KMS-11 (cell line): Measurements from ENCODE around the gene LPAR1.

Source experiments
- H2AFZ ChIP-seq: fragments of 200-600 bp; sonication (generic); 2 replicates; pipeline ENCODE4 v1.6.1; 2016; ENCODE audit warnings: antibody characterized with exemption, mixed run types, low read depth
- H3K27ac ChIP-seq: fragments of 200-600 bp; sonication (generic); 2 replicates; pipeline ENCODE4 v1.6.1; 2016; ENCODE audit warnings: mild to moderate bottlenecking, mixed run types
- H3K27me3 ChIP-seq: fragments of 200-600 bp; sonication (generic); 2 replicates; pipeline ENCODE4 v1.6.1; 2017; ENCODE audit warnings: mild to moderate bottlenecking, low read depth, mixed run types, moderate library complexity; ENCODE audit not compliant: insufficient read depth
- H3K36me3 ChIP-seq: fragments of 200-600 bp; sonication (generic); 2 replicates; pipeline ENCODE4 v1.6.1; 2017; ENCODE audit warnings: mild to moderate bottlenecking, mixed run types; ENCODE audit not compliant: insufficient read depth
- H3K4me1 ChIP-seq: fragments of 200-600 bp; sonication (generic); 2 replicates; pipeline ENCODE4 v1.6.1; 2016; ENCODE audit warnings: mild to moderate bottlenecking, low read depth, mixed run types; ENCODE audit not compliant: poor library complexity, severe bottlenecking
- H3K4me2 ChIP-seq: fragments of 200-600 bp; sonication (generic); 2 replicates; pipeline ENCODE4 v1.7.0; 2016; ENCODE audit warnings: mild to moderate bottlenecking, mixed run types
- H3K4me3 ChIP-seq: fragments of 200-600 bp; sonication (generic); IDR thresholded peaks from 2 replicates; pipeline ENCODE4 v1.6.1; 2017; ENCODE audit warnings: low read depth, low read length, mixed read lengths; ENCODE audit not compliant: insufficient read depth
- H3K79me2 ChIP-seq: fragments of 200-600 bp; sonication (generic); 2 replicates; pipeline ENCODE4 v1.6.1; 2016; ENCODE audit warnings: low read depth, mixed run types; ENCODE audit not compliant: insufficient read depth
- H3K9ac ChIP-seq: fragments of 200-600 bp; sonication (generic); 2 replicates; pipeline ENCODE4 v1.6.1; 2016; ENCODE audit warnings: mild to moderate bottlenecking, mixed run types
- H4K20me1 ChIP-seq: fragments of 200-600 bp; sonication (generic); 2 replicates; pipeline ENCODE4 v1.6.1; 2016; ENCODE audit warnings: mild to moderate bottlenecking, mixed run types; ENCODE audit not compliant: insufficient read depth
- TF ChIP-seq, protein P1 (sequence below): fragments of 200-600 bp; sonication (generic); conservative IDR thresholded peaks from 2 replicates; pipeline ENCODE4 v1.6.1; 2017; ENCODE audit warnings: low read depth, mild to moderate bottlenecking, antibody characterized with exemption, low read length, moderate library complexity, mixed read lengths

The LPAR1 gene

DNA sequence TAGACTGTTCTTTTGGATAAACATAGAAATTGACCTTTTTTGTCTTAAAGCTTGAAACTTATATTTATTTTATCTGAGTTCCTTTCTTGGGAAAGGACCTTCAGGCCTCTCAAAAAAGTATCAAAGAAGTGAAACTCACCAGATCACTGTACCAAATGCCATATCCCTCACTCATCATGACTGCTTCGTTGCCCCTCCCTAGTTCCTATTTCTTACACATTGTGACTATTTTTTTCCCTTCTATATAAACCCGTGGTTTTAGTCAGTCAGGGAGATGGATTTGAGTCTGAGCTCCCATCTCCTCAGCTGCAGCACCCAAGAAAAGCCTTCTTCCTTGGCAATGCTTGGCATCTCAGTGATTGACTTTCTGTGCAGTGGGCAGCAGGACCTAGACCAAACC, 129.4 kb downstream of the LPAR1 start:
- Histone ChIP-seq H4K20me1 (no peaks in the 10 kb centered on the region), H3K36me3 (no peaks in the 10 kb centered on the region), H2AFZ (no peak overlapping the region), H3K4me1 (no peaks in the 10 kb centered on the region), H3K27ac (no peak overlapping the region), H3K9ac (no peak overlapping the region), H3K4me2 (no peak overlapping the region), H3K4me3 (no peak overlapping the region), H3K79me2 (no peaks in the 10 kb centered on the region), H3K27me3 (no peaks in the 10 kb centered on the region)
- TF ChIP-seq, protein P1, sequence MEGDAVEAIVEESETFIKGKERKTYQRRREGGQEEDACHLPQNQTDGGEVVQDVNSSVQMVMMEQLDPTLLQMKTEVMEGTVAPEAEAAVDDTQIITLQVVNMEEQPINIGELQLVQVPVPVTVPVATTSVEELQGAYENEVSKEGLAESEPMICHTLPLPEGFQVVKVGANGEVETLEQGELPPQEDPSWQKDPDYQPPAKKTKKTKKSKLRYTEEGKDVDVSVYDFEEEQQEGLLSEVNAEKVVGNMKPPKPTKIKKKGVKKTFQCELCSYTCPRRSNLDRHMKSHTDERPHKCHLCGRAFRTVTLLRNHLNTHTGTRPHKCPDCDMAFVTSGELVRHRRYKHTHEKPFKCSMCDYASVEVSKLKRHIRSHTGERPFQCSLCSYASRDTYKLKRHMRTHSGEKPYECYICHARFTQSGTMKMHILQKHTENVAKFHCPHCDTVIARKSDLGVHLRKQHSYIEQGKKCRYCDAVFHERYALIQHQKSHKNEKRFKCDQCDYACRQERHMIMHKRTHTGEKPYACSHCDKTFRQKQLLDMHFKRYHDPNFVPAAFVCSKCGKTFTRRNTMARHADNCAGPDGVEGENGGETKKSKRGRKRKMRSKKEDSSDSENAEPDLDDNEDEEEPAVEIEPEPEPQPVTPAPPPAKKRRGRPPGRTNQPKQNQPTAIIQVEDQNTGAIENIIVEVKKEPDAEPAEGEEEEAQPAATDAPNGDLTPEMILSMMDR = no peak

DNA sequence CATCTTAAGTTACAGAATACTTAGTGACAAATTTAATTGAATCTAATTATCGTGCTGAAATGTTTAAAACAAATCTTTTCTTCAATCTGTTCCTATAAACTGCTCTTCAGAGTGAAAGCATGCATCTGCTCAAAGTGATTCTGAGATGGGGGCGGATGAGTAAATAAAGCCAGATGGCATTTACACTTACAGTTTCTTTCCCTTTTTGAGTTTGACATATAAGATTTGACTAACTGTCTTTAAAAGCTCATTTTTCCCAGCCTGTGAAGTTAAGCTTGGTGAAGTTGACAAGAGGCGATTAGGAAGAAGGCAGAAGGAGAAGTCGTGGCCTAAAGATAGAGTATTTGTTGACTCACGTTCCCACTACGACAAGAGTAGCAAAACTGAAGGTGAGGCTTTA, 137.4 kb downstream of the LPAR1 start:
- H4K20me1 ChIP-seq = no peaks in the 10 kb centered on the region
- no peak overlapping the region for H3K4me3 ChIP-seq
- H3K79me2 ChIP-seq = no peaks in the 10 kb centered on the region
- no peak overlapping the region for H3K27ac ChIP-seq
- no peak overlapping the region for H3K9ac ChIP-seq
- H3K36me3 ChIP-seq = no peaks in the 10 kb centered on the region
- no peaks in the 10 kb centered on the region for H3K27me3 ChIP-seq
- TF ChIP-seq, protein P1 = no peak
- no peak overlapping the region for H2AFZ ChIP-seq
- no peaks in the 10 kb centered on the region for H3K4me1 ChIP-seq
- no peak overlapping the region for H3K4me2 ChIP-seq

DNA sequence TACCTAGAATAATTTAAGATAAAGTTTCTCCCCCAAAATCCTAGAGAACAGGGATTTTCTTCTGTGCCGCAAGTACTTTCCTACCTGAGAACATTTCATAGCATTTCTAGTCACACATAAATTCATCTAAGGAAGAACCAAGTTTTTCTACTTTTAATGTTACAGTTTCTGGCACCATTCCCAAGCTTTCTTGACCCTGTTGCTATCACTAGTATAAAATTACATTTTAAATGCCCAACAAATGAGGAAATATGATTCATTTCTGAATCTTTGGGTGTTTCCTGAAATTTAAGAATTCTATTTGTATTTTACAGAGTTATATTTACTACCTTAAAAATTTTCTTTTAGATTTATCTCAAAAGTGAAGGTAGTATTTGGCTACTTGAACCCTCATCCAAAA, 137.8 kb downstream of the LPAR1 start:
- Histone ChIP-seq H3K4me3 (no peak overlapping the region), H3K36me3 (no peaks in the 10 kb centered on the region), H3K27ac (no peak overlapping the region), H3K4me2 (no peak overlapping the region), H3K4me1 (no peaks in the 10 kb centered on the region), H2AFZ (no peak overlapping the region), H3K79me2 (no peaks in the 10 kb centered on the region), H3K9ac (no peak overlapping the region), H4K20me1 (no peaks in the 10 kb centered on the region), H3K27me3 (no peaks in the 10 kb centered on the region)
- TF ChIP-seq, protein P1 = no peak

DNA sequence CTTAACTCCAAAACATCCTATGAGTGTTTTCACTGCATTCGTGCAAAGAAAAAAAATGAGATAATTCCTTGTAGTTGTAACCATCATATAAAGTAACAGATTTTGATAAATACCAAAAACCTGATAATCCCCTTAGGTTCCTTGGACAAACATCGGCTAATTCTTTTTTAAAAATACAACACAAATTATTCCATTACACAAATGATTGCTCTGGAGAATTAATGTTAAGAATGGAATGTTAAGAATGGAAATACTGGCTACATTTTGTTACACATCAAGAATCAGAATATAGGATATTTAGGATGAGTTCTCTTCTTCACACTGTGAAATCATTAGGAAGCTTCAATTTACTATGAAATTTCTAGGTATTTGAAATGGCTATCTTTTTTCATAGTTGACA, 139.4 kb downstream of the LPAR1 start:
- H3K4me1 ChIP-seq = no peaks in the 10 kb centered on the region
- no peaks in the 10 kb centered on the region for H3K36me3 ChIP-seq
- H3K79me2 ChIP-seq = no peaks in the 10 kb centered on the region
- no peak overlapping the region for H3K4me2 ChIP-seq
- H3K27ac ChIP-seq = no peak overlapping the region
- TF ChIP-seq, protein P1 = no peak
- no peaks in the 10 kb centered on the region for H3K27me3 ChIP-seq
- H3K9ac ChIP-seq = no peak overlapping the region
- no peak overlapping the region for H3K4me3 ChIP-seq
- no peak overlapping the region for H2AFZ ChIP-seq
- no peaks in the 10 kb centered on the region for H4K20me1 ChIP-seq

DNA sequence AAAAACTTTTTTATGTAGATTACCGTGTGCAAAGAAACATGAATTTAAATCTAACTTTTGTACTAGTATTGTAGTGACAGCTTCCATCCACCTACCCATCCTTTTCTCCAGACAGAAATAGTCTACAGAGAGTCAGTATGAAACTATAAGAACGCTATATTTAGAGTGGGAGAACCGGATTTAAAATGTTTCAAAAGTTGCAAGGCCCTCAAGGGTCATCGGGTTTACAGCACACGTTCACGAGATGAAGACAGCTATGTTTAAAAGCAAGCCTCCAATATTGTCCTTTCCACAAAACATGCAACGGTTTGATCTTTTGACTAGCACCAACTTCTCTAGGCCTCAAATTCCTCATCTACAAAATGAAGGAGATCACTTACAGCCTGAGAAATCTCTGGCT, 139.9 kb downstream of the LPAR1 start:
- H3K4me3 ChIP-seq = no peak overlapping the region
- H3K79me2 ChIP-seq = no peaks in the 10 kb centered on the region
- H3K36me3 ChIP-seq = no peaks in the 10 kb centered on the region
- H2AFZ ChIP-seq = no peak overlapping the region
- no peaks in the 10 kb centered on the region for H3K27me3 ChIP-seq
- no peaks in the 10 kb centered on the region for H3K4me1 ChIP-seq
- H3K27ac ChIP-seq = no peak overlapping the region
- H3K9ac ChIP-seq = no peak overlapping the region
- TF ChIP-seq, protein P1 = no peak
- H3K4me2 ChIP-seq = no peak overlapping the region
- H4K20me1 ChIP-seq = no peaks in the 10 kb centered on the region
